GM23338 (cell line): ENCODE measurements around the gene DNAH6. TPM values are rescaled to one million over a fixed set of nuclear protein-coding genes. Genes with fewer than 3 reads are reported as not detected.

Experiments used
- ATAC-seq: fragments of 200-7000 bp; cut with Tn5 transposase; 3 replicates; pipeline ENCODE4 v1.9.1; 2020
- DNase-seq: peaks from one replicate; pipeline ENCODE4 v3.0.0-alpha.2; 2015; ENCODE audit warnings: low spot score
- H2AFZ ChIP-seq: fragments of 200-600 bp; sonication (generic); 2 replicates; pipeline ENCODE4 v1.8.0; 2016; ENCODE audit warnings: antibody characterized with exemption, mild to moderate bottlenecking, moderate library complexity
- H3F3A ChIP-seq: fragments of 200-600 bp; sonication (generic); replicated peaks from 2 replicates; pipeline ENCODE4 v1.8.0; 2017; ENCODE audit warnings: antibody characterized with exemption, mixed run types, low read depth
- H3K27ac ChIP-seq: fragments of 200-600 bp; sonication (generic); 2 replicates; pipeline ENCODE4 v1.6.1; 2016; ENCODE audit warnings: low read depth
- H3K27me3 ChIP-seq: fragments of 200-600 bp; sonication (generic); 2 replicates; pipeline ENCODE4 v1.8.0; 2016; ENCODE audit warnings: mild to moderate bottlenecking, mixed run types, moderate library complexity; ENCODE audit not compliant: insufficient read depth
- H3K36me3 ChIP-seq: fragments of 200-600 bp; sonication (generic); 2 replicates; pipeline ENCODE4 v1.8.0; 2016; ENCODE audit warnings: mild to moderate bottlenecking; ENCODE audit not compliant: insufficient read depth
- H3K4me1 ChIP-seq: fragments of 200-600 bp; sonication (generic); 2 replicates; pipeline ENCODE4 v1.8.0; 2016; ENCODE audit warnings: mild to moderate bottlenecking, moderate library complexity; ENCODE audit not compliant: insufficient read depth
- H3K4me2 ChIP-seq: fragments of 200-600 bp; sonication (generic); 2 replicates; pipeline ENCODE4 v1.7.1; 2017; ENCODE audit warnings: mixed run types
- H3K4me3 ChIP-seq: fragments of 200-600 bp; sonication (generic); 2 replicates; pipeline ENCODE4 v1.6.1; 2016; ENCODE audit warnings: mixed run types
- H3K79me2 ChIP-seq: fragments of 200-600 bp; sonication (generic); replicated peaks from 2 replicates; pipeline ENCODE4 v1.8.0; 2017; ENCODE audit warnings: mild to moderate bottlenecking; ENCODE audit not compliant: insufficient read depth
- H3K9me2 ChIP-seq: fragments of 200-600 bp; sonication (generic); 2 replicates; pipeline ENCODE4 v1.8.0; 2017; ENCODE audit not compliant: insufficient read depth
- H4K20me1 ChIP-seq: fragments of 200-600 bp; sonication (generic); replicated peaks from 2 replicates; pipeline ENCODE4 v1.8.0; 2017; ENCODE audit warnings: mild to moderate bottlenecking; ENCODE audit not compliant: insufficient read depth
- H3K27ac Mint-ChIP-seq: 2 replicates; pipeline ENCODE4 v1.8.0; 2020; ENCODE audit warnings: inconsistent platforms, mild to moderate bottlenecking, moderate library complexity, mixed read lengths
- H3K27me3 Mint-ChIP-seq: 3 replicates; pipeline ENCODE4 v1.8.0; 2022; ENCODE audit warnings: low read depth, mild to moderate bottlenecking, moderate library complexity, mixed read lengths, inconsistent platforms; ENCODE audit not compliant: insufficient read depth, poor library complexity
- H3K36me3 Mint-ChIP-seq: 3 replicates; pipeline ENCODE4 v1.8.0; 2021; ENCODE audit warnings: low read depth, mild to moderate bottlenecking, inconsistent platforms, moderate library complexity, mixed read lengths
- H3K4me1 Mint-ChIP-seq: 3 replicates; pipeline ENCODE4 v1.8.0; 2020; ENCODE audit warnings: mild to moderate bottlenecking, inconsistent platforms, mixed read lengths
- H3K4me3 Mint-ChIP-seq: 3 replicates; pipeline ENCODE4 v1.8.0; 2021; ENCODE audit warnings: moderate library complexity, mild to moderate bottlenecking, inconsistent platforms, mixed read lengths
- H3K9me3 Mint-ChIP-seq: 3 replicates; pipeline ENCODE4 v1.8.0; 2020; ENCODE audit warnings: moderate library complexity, mild to moderate bottlenecking, inconsistent platforms, mixed read lengths
- CREB1 ChIP-seq: fragments of 250-450 bp; sonication (Bioruptor Pico); IDR thresholded peaks from 2 replicates; pipeline ENCODE4 v1.5.0; 2020; ENCODE audit warnings: low read depth, mild to moderate bottlenecking, moderate library complexity
- ETS1 ChIP-seq: IDR thresholded peaks from 2 replicates; pipeline ENCODE4 v1.6.1; 2016; ENCODE audit warnings: antibody characterized with exemption
- EZH2 ChIP-seq: fragments of 200-600 bp; sonication (generic); IDR thresholded peaks from one replicate; pipeline ENCODE4 v1.8.0; 2017; ENCODE audit warnings: antibody characterized with exemption, mild to moderate bottlenecking, low read depth; ENCODE audit not compliant: unreplicated experiment
- EZH2phosphoT487 ChIP-seq: fragments of 200-600 bp; sonication (generic); IDR thresholded peaks from one replicate; pipeline ENCODE4 v1.8.1; 2018; ENCODE audit warnings: antibody characterized with exemption; ENCODE audit not compliant: unreplicated experiment
- JUNB ChIP-seq: IDR thresholded peaks from one replicate; pipeline ENCODE4 v1.6.1; 2016; ENCODE audit warnings: antibody characterized with exemption; ENCODE audit not compliant: unreplicated experiment
- POLR2AphosphoS5 ChIP-seq: IDR thresholded peaks from 2 replicates; pipeline ENCODE4 v1.6.1; 2016; ENCODE audit warnings: antibody characterized with exemption, low read depth
- REST ChIP-seq: IDR thresholded peaks from one replicate; pipeline ENCODE4 v1.6.1; 2018; ENCODE audit warnings: antibody characterized with exemption; ENCODE audit not compliant: unreplicated experiment
- STAT1 ChIP-seq: IDR thresholded peaks from one replicate; pipeline ENCODE4 v1.6.1; 2016; ENCODE audit warnings: antibody characterized with exemption; ENCODE audit not compliant: unreplicated experiment
- ZNF114 ChIP-seq: fragments of 250-450 bp; sonication (Bioruptor Pico); IDR thresholded peaks from 2 replicates; pipeline ENCODE4 v1.5.0; 2020; ENCODE audit warnings: mild to moderate bottlenecking, moderate library complexity
- ZNF331 ChIP-seq: fragments of 250-450 bp; sonication (Bioruptor Pico); IDR thresholded peaks from 2 replicates; pipeline ENCODE4 v1.5.0; 2020; ENCODE audit warnings: low read depth, mild to moderate bottlenecking, moderate library complexity
- polyA plus RNA-seq: library from polyadenylated mRNA; unstranded; fragments of >200 nt; fragmentation: Nextera tagmentation; extraction: Ambion mirVana; gene quantifications from 2 replicates; pipeline ENCODE4 v1.2.1, GENCODE V29; 2016
- total RNA-seq: library from RNA; depleted of rRNA; stranded (reverse); fragments of >200 nt; shearing (Covaris generic); gene quantifications from 2 replicates; pipeline ENCODE4 v1.2.3, GENCODE V29; 2014

DNAH6 gene
- total and polyA plus RNA-seq, 2 experiments from 2014 or later = 0.27 to 0.31 TPM

- Mint-ChIP-seq H3K27me3 (no peaks in the 10 kb centered on the region), H3K9me3 (no peaks in the 10 kb centered on the region), H3K4me1 (peaks cover 16% of the 10 kb centered on the region), H3K27ac (no peak overlapping the region), H3K4me3 (no peak overlapping the region), H3K36me3 (no peaks in the 10 kb centered on the region)
- Histone ChIP-seq H3K79me2 (no peaks in the 10 kb centered on the region), H2AFZ (peak overlapping the region; percentile 93), H4K20me1 (no peaks in the 10 kb centered on the region), H3K4me1 (peaks cover 10% of the 10 kb centered on the region; the same call in 1 of the 2 replicates), H3K36me3 (no peaks in the 10 kb centered on the region), H3K27ac (no peak overlapping the region), H3K9me2 (0 out of 2 replicates have a peak, but pooled peaks cover 3% of the 10 kb centered on the region), H3K4me3 (no peak overlapping the region), H3F3A (no peaks in the 10 kb centered on the region), H3K27me3 (no peaks in the 10 kb centered on the region), H3K4me2 (no peak overlapping the region)
- no peak for DNase-seq
- ATAC-seq = no peak
- TF ChIP-seq EZH2phosphoT487 (no peak), ETS1 (no peak), STAT1 (no peak), ZNF331 (CRISPR knock-in tag) (no peak), JUNB (no peak), ZNF114 (CRISPR knock-in tag) (no peak), POLR2AphosphoS5 (no peak), REST (no peak), CREB1 (CRISPR knock-in tag) (no peak), EZH2 (no peak)
Observed at GRCh38 chr2:84782717-84783442, 266.6 kb downstream of the DNAH6 start.

GRCh38 chr2:84785950-84786349, 269.7 kb downstream of the DNAH6 start:
- H4K20me1 ChIP-seq = no peaks in the 10 kb centered on the region
- H3K9me2 ChIP-seq = peaks cover 6% of the 10 kb centered on the region; the same call in 1 of the 2 replicates
- no peak overlapping the region for H3K27ac ChIP-seq
- no peaks in the 10 kb centered on the region for H3K27me3 Mint-ChIP-seq
- no peak for TF ChIP-seq CREB1 (CRISPR knock-in tag)
- no peak for TF ChIP-seq JUNB
- TF ChIP-seq EZH2phosphoT487 = no peak
- H3K79me2 ChIP-seq = no peaks in the 10 kb centered on the region
- H3K27me3 ChIP-seq = no peaks in the 10 kb centered on the region
- H3K4me1 ChIP-seq = peaks cover 10% of the 10 kb centered on the region; the same call in 1 of the 2 replicates
- no peaks in the 10 kb centered on the region for H3F3A ChIP-seq
- no peaks in the 10 kb centered on the region for H3K9me3 Mint-ChIP-seq
- ATAC-seq (no peak), DNase-seq (no peak)
- H3K4me3 Mint-ChIP-seq = no peak overlapping the region
- H3K27ac Mint-ChIP-seq = no peak overlapping the region
- H3K36me3 Mint-ChIP-seq = no peaks in the 10 kb centered on the region
- no peaks in the 10 kb centered on the region for H3K36me3 ChIP-seq
- no peak overlapping the region for H3K4me2 ChIP-seq
- H3K4me3 ChIP-seq = no peak overlapping the region
- H3K4me1 Mint-ChIP-seq = peaks cover 16% of the 10 kb centered on the region
- no peak overlapping the region for H2AFZ ChIP-seq
